GM19324 (cell line): ENCODE results near the gene MRM2.

Source experiments
- ATAC-seq: cut with Tn5 transposase; IDR thresholded peaks from one replicate; pipeline ENCODE4 v1.9.1; 2021; ENCODE audit warnings: mild to moderate bottlenecking, moderate library complexity; ENCODE audit not compliant: unreplicated experiment, low FRiP score

The MRM2 gene

GRCh38 chr7:2209146-2209960 lies 32.7 kb downstream of the MRM2 start:
- peak; percentile 46 for ATAC-seq

- no peak for ATAC-seq
Observed at GRCh38 chr7:2208712-2209111, 33.3 kb downstream of the MRM2 start.

DNA sequence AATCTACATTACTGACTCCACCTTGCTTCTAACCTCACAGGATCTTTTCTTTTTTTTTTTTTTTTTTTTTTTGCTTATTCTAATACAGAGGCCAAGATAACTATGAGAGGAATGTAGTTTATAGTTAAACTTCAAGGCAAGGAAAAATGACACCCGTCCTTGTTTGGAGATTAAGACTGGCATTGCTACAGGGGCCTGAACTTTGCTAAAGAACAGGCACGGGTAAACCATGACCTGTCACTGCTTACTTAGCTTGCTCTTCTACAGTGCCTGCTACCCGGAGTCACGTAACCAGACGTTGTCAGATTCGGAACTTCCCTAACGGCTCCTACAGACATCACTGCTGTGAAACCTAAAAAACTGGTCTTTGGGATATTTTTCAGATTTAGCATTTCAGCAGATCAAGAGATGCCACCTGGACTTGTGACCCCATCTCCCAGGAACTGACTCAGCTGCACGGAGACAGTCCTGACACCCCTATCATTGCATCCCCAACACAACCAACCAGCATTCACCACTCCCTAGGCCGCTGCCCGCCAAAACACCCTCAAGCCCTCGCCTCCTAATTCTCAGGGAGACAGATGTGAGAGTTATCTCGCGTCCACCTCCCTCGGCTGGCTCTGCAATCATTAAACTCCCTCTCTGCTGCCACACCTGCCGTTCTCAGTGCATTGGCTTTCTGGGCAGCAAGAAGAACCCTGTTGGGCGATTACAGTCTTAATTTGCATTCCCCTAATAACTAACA lies 36.8 kb downstream of the MRM2 start:
- ATAC-seq: no peak

- ATAC-seq: no peak
Observed at GRCh38 chr7:2204446-2204845, 37.6 kb downstream of the MRM2 start.

DNA sequence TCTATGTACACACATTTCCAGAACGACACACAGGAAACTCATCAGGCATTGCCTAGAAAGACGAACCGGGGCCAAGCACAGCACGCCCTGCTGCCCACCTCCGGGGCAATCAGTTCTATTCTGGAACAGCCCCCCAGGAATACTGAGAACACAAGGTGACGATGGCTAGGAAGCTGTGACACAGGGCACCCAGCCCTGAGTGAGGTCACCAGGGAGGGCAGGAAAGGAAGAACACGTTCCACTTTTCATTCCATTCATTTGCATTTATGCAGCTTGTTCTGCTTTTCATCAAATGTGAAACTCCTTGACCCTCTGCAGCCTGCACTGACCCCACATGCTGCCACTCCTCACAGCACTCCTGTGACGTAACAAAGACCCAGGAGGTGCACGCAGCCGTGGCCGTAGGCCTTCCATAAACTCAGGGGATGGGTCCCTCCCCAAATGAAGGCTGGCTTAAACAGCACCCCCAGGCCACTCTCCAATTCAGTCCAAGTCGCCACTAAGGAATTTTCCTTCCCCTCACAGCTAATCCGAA lies 38.2 kb downstream of the MRM2 start:
- peak; percentile 70 for ATAC-seq

GRCh38 chr7:2202901-2203765 lies 38.9 kb downstream of the MRM2 start:
- no peak for ATAC-seq

DNA sequence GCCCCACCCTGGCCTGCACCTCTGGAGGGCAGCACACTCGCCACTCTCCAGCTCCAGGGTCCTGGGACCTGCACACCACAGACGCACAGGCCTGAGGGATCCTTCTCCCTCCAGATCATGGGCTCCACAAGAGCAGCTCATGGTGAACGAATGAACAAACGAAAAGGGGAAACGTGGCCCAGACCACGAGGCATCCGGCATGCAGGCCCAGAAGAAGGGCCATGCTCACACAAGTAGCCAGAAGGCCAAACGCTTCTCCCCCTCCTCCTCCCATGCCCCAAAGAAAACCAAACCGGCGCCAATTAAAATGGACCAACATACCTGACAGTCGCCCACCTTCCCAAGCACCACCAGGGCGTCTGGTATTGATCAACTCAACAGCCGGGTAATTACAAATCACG lies 39.6 kb downstream of the MRM2 start:
- ATAC-seq: no peak

- no peak for ATAC-seq
Observed at GRCh38 chr7:2201686-2202360, 40.2 kb downstream of the MRM2 start.

DNA sequence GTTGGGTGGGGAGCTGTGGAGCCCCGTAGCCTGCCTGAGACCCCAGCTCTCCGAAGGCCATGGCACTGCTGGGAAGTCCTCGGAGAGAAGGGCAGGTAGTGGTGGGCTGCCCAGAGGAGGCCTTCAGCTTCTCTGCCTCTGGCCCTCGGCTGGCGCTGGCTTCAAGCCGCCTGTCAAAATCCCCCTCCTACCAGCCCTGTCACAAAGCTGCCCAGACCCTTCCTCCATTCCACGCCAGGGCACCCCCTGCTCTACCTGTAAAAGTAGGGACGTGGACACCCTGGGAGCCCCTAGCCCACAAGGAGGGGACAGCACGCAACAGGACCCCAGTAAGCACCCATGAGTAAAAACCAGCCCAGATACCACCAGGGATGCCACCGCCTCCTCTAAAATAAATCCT lies 40.9 kb downstream of the MRM2 start:
- ATAC-seq: no peak

DNA sequence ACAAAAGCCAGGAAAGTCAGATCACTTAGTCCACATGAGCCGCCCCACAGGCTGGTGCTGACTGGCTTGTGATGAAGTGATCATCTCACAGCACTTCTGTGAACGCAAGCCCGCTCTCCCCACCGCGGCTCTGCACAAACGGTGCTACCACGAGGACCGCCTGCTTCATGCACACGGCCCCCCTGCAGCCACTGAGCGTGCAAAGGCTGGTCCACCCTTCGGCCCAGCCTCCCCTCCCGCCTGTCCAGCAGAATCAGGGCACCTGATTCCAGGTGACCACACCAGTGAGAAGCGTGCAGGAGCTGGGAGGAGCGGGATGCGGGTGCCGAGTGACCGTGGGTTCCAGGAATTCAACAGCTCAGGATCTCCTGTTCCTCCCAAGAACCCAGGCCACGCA lies 41.4 kb downstream of the MRM2 start:
- no peak for ATAC-seq

DNA sequence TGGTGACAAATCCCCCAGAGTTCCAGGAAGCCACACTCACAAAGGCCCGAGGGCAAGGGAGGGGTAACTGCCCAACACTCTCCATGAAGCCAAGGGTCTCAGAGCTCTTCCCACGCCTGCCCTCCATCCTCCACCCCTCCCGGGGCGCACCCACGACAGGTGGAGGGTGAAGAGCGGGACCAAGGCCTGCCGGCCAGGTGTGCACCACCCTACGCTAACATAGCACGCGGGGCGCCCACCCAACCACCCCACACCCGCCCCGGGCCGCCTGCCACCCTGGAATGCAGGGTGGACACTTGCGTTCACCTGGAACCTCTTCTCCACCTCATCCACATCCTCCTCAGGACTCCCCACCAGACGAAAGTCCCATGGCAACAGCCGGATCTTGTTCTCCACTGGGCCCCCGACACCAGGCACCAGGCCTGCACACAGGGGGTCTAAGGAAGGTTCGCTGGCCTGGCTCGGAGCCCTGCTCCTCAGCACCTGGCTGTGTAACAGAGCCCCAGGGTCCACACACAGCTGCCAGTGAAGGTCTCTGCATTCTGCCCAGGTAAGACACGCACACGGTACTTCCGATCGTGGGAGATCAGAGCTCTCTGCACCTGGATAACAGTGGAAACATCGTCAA lies 41.9 kb downstream of the MRM2 start:
- no peak for ATAC-seq

- ATAC-seq: no peak
Observed at GRCh38 chr7:2199528-2199927, 42.5 kb downstream of the MRM2 start.

DNA sequence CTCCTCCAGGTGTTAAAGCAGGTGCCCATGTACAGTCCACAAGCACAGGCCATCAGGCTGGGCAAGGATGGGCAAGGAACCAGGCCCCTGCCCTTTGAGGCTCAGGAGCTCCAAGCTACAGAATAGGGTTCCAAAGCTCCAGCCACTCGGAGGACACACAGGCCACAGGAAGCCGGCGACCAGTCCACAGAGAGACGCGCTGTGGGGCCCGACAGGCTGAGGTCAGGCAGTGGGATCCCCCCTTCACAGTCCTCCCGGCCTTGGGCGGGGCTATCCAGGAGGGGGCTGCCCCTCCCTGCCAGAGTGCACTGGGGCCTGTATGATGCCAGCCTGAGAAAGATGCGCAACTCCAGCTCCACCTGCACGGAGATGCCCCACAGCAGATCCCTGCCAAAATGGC lies 43.2 kb downstream of the MRM2 start:
- no peak for ATAC-seq

GRCh38 chr7:2198206-2198605 lies 43.8 kb downstream of the MRM2 start:
- no peak for ATAC-seq

GRCh38 chr7:2197436-2198155 lies 44.4 kb downstream of the MRM2 start:
- no peak for ATAC-seq

GRCh38 chr7:2196381-2197378 lies 45.3 kb downstream of the MRM2 start:
- no peak for ATAC-seq

- ATAC-seq: no peak
Observed at GRCh38 chr7:2195400-2196246, 46.4 kb downstream of the MRM2 start.
